Fibroblast of skin of right biceps (primary cell): Measurements from ENCODE around the gene PIGC.

Experiments
- DNase-seq: peaks from one replicate; pipeline ENCODE4 v3.0.0-alpha.2; 2013

PIGC gene

GRCh38 chr1:172443666-172444453 is at the start of gene PIGC:
TSS of gene PIGC (minus strand) at chr1:172444069. CDS start at chr1:172442622, 1,447 bp downstream.
- peak; percentile 86 for DNase-seq

GRCh38 chr1:172492421-172492820 is 48.6 kb upstream of the PIGC start:
- DNase-seq: no peak

- DNase-seq: no peak
Measured at GRCh38 chr1:172489847-172490246, 46.0 kb upstream of the PIGC start.

GRCh38 chr1:172488393-172488792 is 44.5 kb upstream of the PIGC start:
- DNase-seq: no peak

- DNase-seq: no peak
Measured at GRCh38 chr1:172487550-172487949, 43.7 kb upstream of the PIGC start.

GRCh38 chr1:172486805-172487454 is 43.1 kb upstream of the PIGC start:
- no peak for DNase-seq

- DNase-seq: no peak
Measured at GRCh38 chr1:172485626-172486025, 41.8 kb upstream of the PIGC start.

GRCh38 chr1:172484252-172484651 is 40.4 kb upstream of the PIGC start:
- no peak for DNase-seq

GRCh38 chr1:172483448-172483847 is 39.6 kb upstream of the PIGC start:
- DNase-seq: no peak

- no peak for DNase-seq
Measured at GRCh38 chr1:172482044-172482443, 38.2 kb upstream of the PIGC start.

- DNase-seq: no peak
Measured at GRCh38 chr1:172480431-172480830, 36.6 kb upstream of the PIGC start.

GRCh38 chr1:172478485-172478884 is 34.6 kb upstream of the PIGC start:
- DNase-seq: no peak

GRCh38 chr1:172477741-172478140 is 33.9 kb upstream of the PIGC start:
- no peak for DNase-seq

- no peak for DNase-seq
Measured at GRCh38 chr1:172477216-172477615, 33.3 kb upstream of the PIGC start.

- no peak for DNase-seq
Measured at GRCh38 chr1:172476218-172476811, 32.4 kb upstream of the PIGC start.

GRCh38 chr1:172473842-172474241 is 30.0 kb upstream of the PIGC start:
- no peak for DNase-seq

- no peak for DNase-seq
Measured at GRCh38 chr1:172473302-172473701, 29.4 kb upstream of the PIGC start.

GRCh38 chr1:172472495-172472894 is 28.6 kb upstream of the PIGC start:
- no peak for DNase-seq

- DNase-seq: no peak
Measured at GRCh38 chr1:172471666-172472065, 27.8 kb upstream of the PIGC start.

GRCh38 chr1:172470149-172470548 is 26.3 kb upstream of the PIGC start:
- no peak for DNase-seq

- DNase-seq: no peak
Measured at GRCh38 chr1:172469717-172470116, 25.8 kb upstream of the PIGC start.

GRCh38 chr1:172468296-172468695 is 24.4 kb upstream of the PIGC start:
- DNase-seq: no peak

- DNase-seq: no peak
Measured at GRCh38 chr1:172467446-172467845, 23.6 kb upstream of the PIGC start.

- no peak for DNase-seq
Measured at GRCh38 chr1:172466795-172467407, 23.0 kb upstream of the PIGC start.
